A673 (cell line): ENCODE data around the gene GRIK2. TPM values are rescaled to one million over a fixed set of nuclear protein-coding genes. Genes with fewer than 3 reads are reported as not detected.

Source experiments
- BruUV-seq: library from RNA; stranded (reverse); fragments of 400-500 nt; replicated peaks from 2 replicates; lab custom pipeline; 2021; lab: Mats Ljungman, UMichigan
- CTCF ChIA-PET: fragments of 300-600 bp; sonication (Branson Sonifier 250); formaldehyde crosslinking; loops from one replicate; lab custom pipeline; 2022; ENCODE audit warnings: antibody characterized with exemption; lab: Charles Lee
- POLR2A ChIA-PET: fragments of 300-600 bp; sonication (Branson Sonifier 250); formaldehyde crosslinking; loops from one replicate; lab custom pipeline; 2022; ENCODE audit warnings: antibody characterized with exemption; ENCODE audit not compliant: low non-redundant PET; lab: Charles Lee
- DNase-seq: peaks from one replicate; pipeline ENCODE4 v3.0.0-alpha.2; 2015; ENCODE audit warnings: low spot score
- H3K27ac ChIP-seq: fragments of 200-600 bp; sonication (generic); 2 replicates; pipeline ENCODE4 v1.5.1; 2016; ENCODE audit warnings: mixed run types, low read depth, mild to moderate bottlenecking, mixed read lengths, antibody characterized with exemption, low read length; ENCODE audit not compliant: poor library complexity, severe bottlenecking
- H3K27me3 ChIP-seq: fragments of 200-600 bp; sonication (generic); replicated peaks from 2 replicates; pipeline ENCODE4 v1.6.1; 2017; ENCODE audit warnings: mixed run types, low read depth, mild to moderate bottlenecking, mixed read lengths, antibody characterized with exemption, low read length; ENCODE audit not compliant: insufficient read depth, poor library complexity
- H3K36me3 ChIP-seq: fragments of 200-600 bp; sonication (generic); 2 replicates; pipeline ENCODE4 v1.6.1; 2016; ENCODE audit warnings: mixed run types, mild to moderate bottlenecking, mixed read lengths, antibody characterized with exemption, low read length; ENCODE audit not compliant: insufficient read depth, poor library complexity, severe bottlenecking
- H3K4me1 ChIP-seq: fragments of 200-600 bp; sonication (generic); 2 replicates; pipeline ENCODE4 v1.6.1; 2017; ENCODE audit warnings: mixed run types, mild to moderate bottlenecking, mixed read lengths, antibody characterized with exemption, low read length; ENCODE audit not compliant: insufficient read depth, poor library complexity, severe bottlenecking
- H3K4me3 ChIP-seq: fragments of 200-600 bp; sonication (generic); 2 replicates; pipeline ENCODE4 v1.5.1; 2016; ENCODE audit warnings: low read depth, mixed run types, mild to moderate bottlenecking, mixed read lengths, low read length; ENCODE audit not compliant: poor library complexity, severe bottlenecking
- H3K9me3 ChIP-seq: fragments of 200-600 bp; sonication (generic); 2 replicates; pipeline ENCODE4 v1.6.1; 2016; ENCODE audit warnings: mixed run types, low read depth, mild to moderate bottlenecking, mixed read lengths, antibody characterized with exemption, low read length; ENCODE audit not compliant: poor library complexity, severe bottlenecking
- EZH2 ChIP-seq: fragments of 200-600 bp; sonication (generic); IDR thresholded peaks from 2 replicates; pipeline ENCODE4 v1.6.1; 2017; ENCODE audit warnings: borderline replicate concordance, low read depth, mild to moderate bottlenecking, mixed read lengths, antibody characterized with exemption, low read length; ENCODE audit not compliant: poor library complexity, severe bottlenecking
- intact Hi-C: fragments of 100-400 bp; cut with micrococcal nuclease; formaldehyde crosslinking; loops from one replicate; pipeline ENCODE4 v1.10.0; 2022; ENCODE audit not compliant: unreplicated experiment
- total RNA-seq: library from RNA; stranded (reverse); gene quantifications from 2 replicates; pipeline ENCODE4 v1.2.3, GENCODE V29; 2021
- TF ChIP-seq, protein P1 (sequence below): fragments of 300-800, 200-600 bp; sonication (generic); conservative IDR thresholded peaks from 2 replicates; pipeline ENCODE4 v1.5.1; 2017; ENCODE audit warnings: low read depth, mild to moderate bottlenecking, antibody characterized with exemption, low read length, moderate library complexity, mixed read lengths

The GRIK2 gene
- total RNA-seq, 1 experiment from 2014 or later: 62.1 TPM

- H3K36me3 ChIP-seq: peaks cover 20% of the 10 kb centered on the region
- no peak for TF ChIP-seq EZH2
- TF ChIP-seq, protein P1, sequence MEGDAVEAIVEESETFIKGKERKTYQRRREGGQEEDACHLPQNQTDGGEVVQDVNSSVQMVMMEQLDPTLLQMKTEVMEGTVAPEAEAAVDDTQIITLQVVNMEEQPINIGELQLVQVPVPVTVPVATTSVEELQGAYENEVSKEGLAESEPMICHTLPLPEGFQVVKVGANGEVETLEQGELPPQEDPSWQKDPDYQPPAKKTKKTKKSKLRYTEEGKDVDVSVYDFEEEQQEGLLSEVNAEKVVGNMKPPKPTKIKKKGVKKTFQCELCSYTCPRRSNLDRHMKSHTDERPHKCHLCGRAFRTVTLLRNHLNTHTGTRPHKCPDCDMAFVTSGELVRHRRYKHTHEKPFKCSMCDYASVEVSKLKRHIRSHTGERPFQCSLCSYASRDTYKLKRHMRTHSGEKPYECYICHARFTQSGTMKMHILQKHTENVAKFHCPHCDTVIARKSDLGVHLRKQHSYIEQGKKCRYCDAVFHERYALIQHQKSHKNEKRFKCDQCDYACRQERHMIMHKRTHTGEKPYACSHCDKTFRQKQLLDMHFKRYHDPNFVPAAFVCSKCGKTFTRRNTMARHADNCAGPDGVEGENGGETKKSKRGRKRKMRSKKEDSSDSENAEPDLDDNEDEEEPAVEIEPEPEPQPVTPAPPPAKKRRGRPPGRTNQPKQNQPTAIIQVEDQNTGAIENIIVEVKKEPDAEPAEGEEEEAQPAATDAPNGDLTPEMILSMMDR: no peak
- DNase-seq: no peak
- no peaks in the 10 kb centered on the region for H3K27me3 ChIP-seq
- CTCF ChIA-PET: no interaction called here
- POLR2A ChIA-PET: no interaction called here
- BruUV-seq: no TSS peak
- peaks cover 6% of the 10 kb centered on the region for H3K4me1 ChIP-seq
- no peak overlapping the region for H3K27ac ChIP-seq
- intact Hi-C loops: no loop called here
- no peak overlapping the region for H3K4me3 ChIP-seq
- peaks cover 18% of the 10 kb centered on the region for H3K9me3 ChIP-seq
Observed at GRCh38 chr6:101961357-101961756, 567.8 kb downstream of the GRIK2 start.

DNA sequence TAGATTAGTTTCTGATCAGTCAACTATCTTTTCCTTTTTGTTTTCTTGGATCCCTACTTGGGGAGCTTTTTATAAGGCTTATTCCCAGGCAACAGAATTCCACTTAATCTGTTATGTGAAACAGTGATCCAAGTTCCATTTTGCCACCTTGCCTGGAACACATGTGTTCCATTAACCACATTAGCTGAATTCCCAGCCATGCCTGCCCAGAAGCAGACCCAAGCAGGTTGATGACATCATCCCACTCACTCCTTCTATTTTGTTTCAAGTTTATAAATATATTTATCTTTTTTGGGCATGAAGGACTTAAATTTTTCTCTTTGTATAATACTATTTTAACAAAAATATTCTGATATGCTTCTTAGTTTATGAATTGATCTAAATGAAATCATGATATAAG is 587.4 kb downstream of the GRIK2 start:
- Histone ChIP-seq H3K4me3 (no peak overlapping the region), H3K9me3 (no peaks in the 10 kb centered on the region), H3K4me1 (peaks cover 30% of the 10 kb centered on the region), H3K36me3 (no peaks in the 10 kb centered on the region), H3K27me3 (no peaks in the 10 kb centered on the region), H3K27ac (no peak overlapping the region)
- intact Hi-C loops: no loop called here
- ChIA-PET CTCF (no interaction called here), POLR2A (no interaction called here)
- BruUV-seq: no TSS peak
- TF ChIP-seq, protein P1: no peak
- TF ChIP-seq EZH2: no peak
- no peak for DNase-seq

GRCh38 chr6:101986476-101986875 is 593.0 kb downstream of the GRIK2 start:
- ChIA-PET POLR2A (no interaction called here), CTCF (no interaction called here)
- H3K27me3 ChIP-seq: no peaks in the 10 kb centered on the region
- TF ChIP-seq EZH2: no peak
- no peak overlapping the region for H3K4me3 ChIP-seq
- DNase-seq: no peak
- H3K27ac ChIP-seq: no peak overlapping the region
- H3K36me3 ChIP-seq: no peaks in the 10 kb centered on the region
- BruUV-seq: no TSS peak
- H3K9me3 ChIP-seq: no peaks in the 10 kb centered on the region
- intact Hi-C loops: no loop called here
- peaks cover 53% of the 10 kb centered on the region for H3K4me1 ChIP-seq

- peak; percentile 21 for DNase-seq
- CTCF ChIA-PET: no interaction called here
- POLR2A ChIA-PET: no interaction called here
- no peak for TF ChIP-seq EZH2
- TF ChIP-seq, protein P1: no peak
- peak overlapping the region; percentile 18 for H3K4me3 ChIP-seq
- peaks cover 70% of the 10 kb centered on the region for H3K4me1 ChIP-seq
- H3K27me3 ChIP-seq: no peaks in the 10 kb centered on the region
- no TSS peak for BruUV-seq
- peaks cover 5% of the 10 kb centered on the region for H3K36me3 ChIP-seq
- H3K9me3 ChIP-seq: no peaks in the 10 kb centered on the region
- H3K27ac ChIP-seq: peak overlapping the region; percentile 63
- intact Hi-C loops: no loop called here
Observed at GRCh38 chr6:101992286-101992685, 598.8 kb downstream of the GRIK2 start.
